ENCODE data around the gene TACR1.

DNA sequence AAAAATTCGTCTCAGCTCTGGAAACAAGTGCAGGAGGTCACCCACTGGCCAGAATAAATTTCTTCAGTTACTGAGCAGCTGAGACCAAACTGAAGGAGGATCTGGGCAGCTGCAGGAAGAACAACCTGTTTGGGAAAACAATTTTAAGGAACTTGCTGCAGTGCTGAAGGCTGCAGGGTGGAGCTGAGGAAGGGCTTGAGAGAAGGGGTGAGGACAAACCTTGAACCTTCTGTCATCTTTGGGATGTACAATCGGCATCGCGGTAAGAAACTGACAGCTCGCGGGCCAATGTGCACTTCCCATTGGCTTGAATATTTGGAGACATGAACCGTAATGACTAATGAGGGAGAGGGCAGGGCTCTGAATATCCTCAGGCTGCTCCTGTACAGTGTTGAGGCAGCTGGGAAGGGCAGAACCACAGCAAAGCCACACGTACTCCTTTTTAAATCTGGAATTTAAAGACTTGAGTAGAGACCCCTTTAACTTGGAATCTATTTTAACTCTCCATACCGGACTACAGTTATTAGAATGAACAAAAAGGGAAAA is 90.3 kb downstream of the TACR1 start:
- TF ChIP-seq POLR2AphosphoS5 (IDR thresholded peaks at IDR 0.05) = no peak
- TF ChIP-seq CTCF (IDR thresholded peaks at IDR 0.05) = no peak
- no peak for TF ChIP-seq POLR2A (IDR thresholded peaks at IDR 0.05)

Measured in breast epithelium (tissue), 3 donors.